GM18526 (cell line): ENCODE measurements around the gene ZNF789.

Experiments used
- POLR2A ChIP-seq: IDR thresholded peaks from 3 replicates; pipeline ENCODE4 v1.6.1; 2011; ENCODE audit not compliant: insufficient read length; ENCODE audit errors: extremely low read depth

ZNF789 gene

DNA sequence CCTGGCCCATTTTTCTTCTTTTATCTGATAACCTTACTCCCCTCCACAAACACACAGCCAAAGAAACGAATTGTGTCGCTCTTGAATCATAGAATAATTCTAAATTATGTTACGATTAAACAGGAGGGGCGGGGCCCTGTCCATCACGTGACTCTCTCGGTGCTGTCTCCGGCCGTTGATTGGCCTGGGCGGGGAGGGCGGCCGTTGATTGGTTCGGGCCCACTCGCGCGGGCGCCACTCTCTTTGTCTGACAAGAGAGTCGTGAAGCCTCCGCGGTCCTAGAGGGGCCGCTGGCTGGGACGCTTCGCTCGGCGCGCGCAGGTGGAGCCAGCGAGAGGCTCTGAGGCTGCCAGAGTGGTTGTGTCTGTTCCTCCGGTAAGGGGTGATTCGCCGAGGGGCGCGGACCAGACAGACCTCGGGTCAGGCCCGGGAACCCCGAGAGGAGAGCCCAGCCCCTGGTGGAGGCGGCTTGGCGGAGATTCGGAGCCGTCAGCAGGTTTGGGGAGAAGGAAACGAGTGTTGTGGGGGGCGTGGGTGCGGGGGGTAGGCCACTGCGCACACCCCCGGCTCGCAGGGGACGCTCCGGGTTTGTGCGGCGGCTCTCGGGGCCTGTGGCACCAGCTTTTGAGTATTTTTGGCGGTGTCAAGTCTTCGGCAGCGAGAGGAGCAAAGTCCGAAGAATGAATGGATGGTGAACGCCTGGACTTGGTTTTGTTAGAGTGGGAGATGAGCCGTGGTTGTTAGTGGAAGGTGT lies at the start of gene ZNF789:
ZNF789 (plus strand) TSS at position 330 of the 754 bp plus-strand sequence. CDS start 3,567 bp downstream, outside the sequence.
- TF ChIP-seq POLR2A = peak; percentile 84

DNA sequence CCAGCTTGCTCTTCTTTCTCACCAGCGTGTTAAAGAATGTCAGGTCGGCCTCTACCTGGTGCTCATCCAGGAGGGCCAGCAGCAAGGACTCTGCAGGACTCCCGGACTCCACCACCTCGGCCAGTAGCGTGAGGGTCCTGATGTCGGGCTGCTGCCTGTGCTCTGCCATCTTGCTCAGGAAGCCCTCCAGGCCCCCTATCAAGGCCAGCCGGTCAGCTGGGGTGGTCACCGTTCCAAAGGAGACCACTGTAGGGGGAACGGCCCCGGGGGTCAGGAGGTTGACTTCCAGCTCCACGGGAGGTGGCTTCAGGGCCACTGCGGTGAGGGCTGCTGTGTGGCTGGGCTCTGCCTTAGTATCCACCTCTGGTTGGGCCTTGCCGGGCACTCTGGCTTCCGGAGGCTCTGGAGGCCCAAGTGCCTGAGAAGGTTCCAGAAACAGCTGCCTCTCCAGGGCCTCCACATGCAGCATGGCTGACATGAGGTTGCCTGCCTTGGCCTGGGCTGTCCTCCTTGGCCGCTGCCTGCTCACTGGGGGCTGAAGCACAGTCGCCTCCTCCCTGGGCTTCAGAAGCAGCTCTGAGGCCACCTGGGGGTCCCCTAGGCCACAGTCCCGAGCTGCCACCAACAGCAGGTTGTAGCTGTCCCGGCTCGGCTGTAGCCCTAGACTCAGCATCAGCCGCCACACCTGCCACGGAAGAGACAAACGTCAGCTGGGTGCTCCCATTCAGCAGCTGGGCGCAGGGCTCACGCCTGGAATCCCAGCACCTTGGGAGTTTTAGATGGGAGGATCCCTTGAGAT lies 47.6 kb upstream of the ZNF789 start:
- no peak for TF ChIP-seq POLR2A

DNA sequence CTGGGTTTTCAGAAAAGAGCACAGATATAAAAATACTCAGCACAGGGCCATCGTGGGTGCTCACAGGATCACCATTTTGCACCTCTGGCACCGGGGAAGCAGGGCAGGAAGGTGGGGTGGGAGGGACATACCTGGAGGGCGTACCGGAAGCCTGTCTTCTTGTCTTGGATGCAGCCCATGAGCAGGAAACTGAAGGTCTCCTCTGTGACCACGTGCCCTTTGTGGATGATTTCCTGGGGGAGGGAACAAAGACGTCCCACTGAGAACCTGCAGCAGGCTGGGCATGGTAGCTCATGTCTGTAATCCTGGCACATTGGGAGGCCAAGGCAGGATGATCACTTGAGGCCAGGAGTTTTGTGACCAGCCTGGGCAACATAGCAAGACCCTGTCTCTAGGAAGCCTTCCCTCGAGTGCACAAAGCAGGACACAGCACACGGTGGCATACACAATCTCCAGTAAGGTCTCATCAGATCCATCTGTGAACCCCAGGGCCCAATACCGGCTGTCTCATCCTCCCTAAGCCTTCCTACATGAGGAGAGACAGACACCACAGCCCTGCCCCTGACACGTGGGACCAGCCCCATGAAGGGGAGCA lies 43.6 kb upstream of the ZNF789 start:
- no peak for TF ChIP-seq POLR2A

DNA sequence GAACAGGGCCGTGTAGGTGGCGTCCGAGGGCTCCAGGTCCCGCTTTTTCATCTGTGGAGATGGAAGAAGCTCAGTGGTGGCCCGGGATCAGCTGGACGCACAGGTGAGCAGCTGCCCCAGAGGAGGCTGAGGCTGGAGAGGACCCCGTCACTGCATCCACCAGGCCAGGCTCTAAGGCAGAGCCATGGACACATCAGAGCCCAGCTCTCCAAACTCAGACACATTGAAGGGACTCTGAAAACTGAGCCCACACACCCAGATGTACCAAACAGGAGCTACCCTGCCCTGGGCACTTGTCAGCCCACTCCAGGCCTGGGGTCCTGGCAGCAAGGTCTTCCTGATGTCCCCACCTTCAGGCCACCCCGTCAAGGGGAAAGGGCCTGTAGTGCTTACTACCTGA lies 42.9 kb upstream of the ZNF789 start:
- TF ChIP-seq POLR2A = no peak

DNA sequence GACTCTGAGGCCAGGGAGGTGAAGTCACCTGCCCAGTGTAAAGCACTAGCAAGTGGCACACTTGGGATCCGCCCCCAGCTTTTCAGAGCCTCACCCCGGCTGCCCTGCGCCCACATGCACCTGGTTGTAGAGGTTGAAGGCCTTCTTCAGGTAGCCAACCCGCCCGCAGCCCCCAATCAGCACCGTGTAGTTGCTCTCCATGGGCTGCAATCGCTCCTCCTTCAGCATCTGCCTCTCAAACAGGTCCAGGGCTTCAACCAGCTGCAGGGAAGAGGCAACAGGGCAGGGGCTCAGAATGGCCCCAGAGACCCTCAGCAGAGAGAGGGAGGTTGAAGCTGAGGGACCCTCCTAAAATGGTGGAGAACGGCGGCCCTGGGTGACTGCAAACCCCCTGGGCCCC lies 39.5 kb upstream of the ZNF789 start:
- no peak for TF ChIP-seq POLR2A

DNA sequence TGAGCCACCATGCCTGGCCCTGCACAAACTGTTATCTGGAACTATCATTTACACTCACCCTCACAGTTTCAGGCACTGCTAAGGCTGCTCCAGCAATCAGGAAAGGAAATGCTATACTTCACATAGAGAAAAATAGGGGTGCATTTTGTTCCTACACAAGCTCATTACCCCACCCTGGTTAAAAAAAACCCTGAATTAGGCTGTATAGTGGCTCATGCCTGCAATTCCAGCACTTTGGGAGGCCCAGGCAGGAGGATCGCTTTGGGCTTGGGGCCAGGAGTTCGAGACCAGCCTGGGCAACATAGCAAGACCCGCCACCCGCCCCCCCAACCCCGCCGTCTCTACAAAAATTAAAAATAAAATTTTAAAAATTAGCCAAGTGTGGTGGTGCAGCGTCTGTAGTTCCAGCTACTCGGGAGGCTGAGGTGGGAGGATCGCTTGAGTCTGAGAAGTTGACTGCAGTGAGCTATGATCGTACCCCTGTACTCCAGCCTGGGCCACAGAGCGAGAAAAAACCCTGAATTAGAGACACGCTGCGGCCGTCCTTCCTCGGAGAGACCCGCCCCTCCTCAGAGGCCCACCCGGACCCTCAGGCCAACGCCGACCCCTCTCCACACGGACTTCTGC lies 34.6 kb upstream of the ZNF789 start:
- TF ChIP-seq POLR2A = no peak

DNA sequence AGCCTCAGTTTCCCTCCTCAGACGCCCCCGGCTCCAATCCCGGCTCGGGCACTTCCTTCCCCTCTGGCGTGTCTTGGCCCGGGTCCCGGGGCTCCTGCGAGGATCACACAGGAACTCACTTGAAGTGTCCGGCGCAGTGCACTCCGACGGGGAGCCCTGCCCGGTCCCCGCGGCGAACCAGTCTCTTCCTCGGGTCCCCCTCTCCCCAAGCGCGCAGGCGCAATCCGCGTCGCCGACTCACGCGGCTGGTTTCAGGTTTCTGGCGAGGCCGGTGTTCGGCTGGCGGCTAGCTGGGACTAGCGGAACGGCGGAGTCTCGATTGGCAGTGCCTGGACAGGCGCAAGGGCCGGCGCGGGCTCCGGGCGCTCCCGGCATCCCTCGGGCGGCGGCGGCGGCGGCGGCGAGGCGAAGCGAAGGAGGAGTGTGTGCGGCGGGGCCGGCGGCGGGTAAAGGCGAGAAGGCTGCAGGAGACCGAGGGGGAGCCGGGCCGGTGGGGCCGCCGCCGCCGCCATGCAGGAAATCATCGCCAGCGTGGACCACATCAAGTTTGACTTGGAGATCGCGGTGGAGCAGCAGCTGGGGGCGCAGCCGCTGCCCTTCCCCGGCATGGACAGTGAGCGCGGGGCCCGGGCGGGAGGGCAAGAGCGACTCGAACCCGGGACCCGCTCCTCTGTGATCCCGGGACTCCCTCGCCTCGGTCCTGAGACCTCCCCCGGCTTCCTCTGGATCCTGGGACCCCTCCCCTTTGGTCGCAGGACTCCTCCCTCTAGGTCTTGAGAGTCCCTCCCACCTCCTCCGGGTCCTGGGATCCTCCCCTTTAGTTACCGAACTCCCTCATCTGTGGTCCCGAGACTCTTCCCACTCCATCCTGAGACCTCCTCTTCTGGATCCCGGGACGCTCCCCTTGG lies 33.9 kb upstream of the ZNF789 start, which contains the start of the genes CPSF4 and PTCD1:
CPSF4 (plus strand) TSS at position 371 of the 908 bp plus-strand sequence; CDS start at position 511, 140 bp downstream.
PTCD1 (minus strand) TSS at position 226 of the 908 bp plus-strand sequence. CDS start 3,556 bp downstream, outside the sequence.
- peak; percentile 82 for TF ChIP-seq POLR2A

DNA sequence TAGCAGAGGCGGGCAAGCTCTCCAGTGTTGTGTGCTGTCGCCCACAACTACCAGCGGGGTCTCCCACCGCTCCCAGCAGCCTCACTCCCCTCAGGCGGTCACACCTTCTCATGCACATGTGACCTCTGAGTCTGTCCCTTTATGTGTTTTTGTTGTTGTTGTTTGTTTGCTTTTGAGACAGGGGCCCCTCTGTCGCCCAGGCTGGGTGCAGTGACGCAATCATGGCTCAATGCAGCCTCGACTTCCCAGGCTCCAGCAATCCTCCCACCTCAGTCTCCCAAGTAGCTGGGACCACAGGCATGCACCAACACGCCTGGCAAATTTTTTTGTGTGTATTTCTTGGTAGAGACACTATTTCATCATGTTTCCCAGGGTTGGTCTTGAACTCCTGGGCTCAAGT lies 32.5 kb upstream of the ZNF789 start:
- no peak for TF ChIP-seq POLR2A

DNA sequence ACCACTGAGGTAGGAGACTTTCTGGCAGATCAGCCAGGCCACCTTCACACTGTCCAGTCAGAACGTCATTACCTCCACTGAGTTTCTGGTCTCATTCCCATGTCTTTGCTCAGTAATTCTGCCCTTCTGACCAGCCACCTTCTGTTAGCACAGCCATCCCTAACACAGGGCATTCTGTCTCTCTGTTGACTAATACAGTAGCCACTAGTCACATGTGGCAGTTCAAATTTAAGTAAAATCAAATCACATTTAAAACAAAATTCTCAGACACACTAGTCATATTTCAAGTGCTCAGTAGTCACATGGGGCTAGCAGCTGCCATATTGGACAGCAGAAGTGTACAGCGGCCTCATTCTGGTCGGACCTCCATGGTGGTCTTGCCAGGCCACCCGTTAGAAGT lies 26.6 kb upstream of the ZNF789 start:
- no peak for TF ChIP-seq POLR2A

DNA sequence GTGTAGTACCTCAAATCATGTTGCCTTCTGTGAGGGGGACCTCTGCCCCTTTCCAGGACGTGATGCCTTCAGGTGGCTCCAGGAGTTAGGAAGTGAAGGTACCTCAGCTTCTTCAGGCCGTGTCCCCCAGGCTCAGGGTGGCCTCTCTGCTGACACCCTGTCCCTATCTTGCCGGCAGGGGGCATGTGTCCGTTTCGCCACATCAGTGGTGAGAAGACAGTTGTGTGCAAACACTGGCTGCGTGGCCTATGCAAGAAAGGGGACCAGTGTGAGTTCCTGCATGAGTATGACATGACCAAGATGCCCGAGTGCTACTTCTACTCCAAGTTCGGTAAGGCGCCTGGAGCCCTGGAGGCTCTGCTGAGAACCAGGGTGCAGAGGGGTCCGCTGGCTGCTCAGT lies 24.7 kb upstream of the ZNF789 start:
- no peak for TF ChIP-seq POLR2A

DNA sequence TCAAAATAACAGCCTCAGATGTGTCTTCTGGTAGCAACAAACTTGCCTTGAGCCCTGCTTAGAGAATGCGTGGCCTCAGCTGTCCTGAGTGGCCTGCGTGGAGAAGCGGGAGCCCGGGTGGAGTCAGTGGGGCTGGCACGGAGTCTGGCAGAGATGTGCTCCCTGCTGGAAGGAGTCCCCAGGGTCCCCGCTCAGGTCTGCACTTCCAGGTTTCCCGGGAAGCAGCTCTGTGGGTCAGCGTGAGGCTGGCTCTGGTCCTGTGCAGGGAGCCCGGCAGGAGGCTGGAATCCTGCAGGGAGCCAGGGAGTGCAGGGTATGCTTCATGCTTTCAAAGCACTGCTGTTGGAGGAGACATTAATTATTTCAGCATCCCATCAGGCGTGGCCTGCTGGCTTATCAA lies 23.8 kb upstream of the ZNF789 start:
- no peak for TF ChIP-seq POLR2A

DNA sequence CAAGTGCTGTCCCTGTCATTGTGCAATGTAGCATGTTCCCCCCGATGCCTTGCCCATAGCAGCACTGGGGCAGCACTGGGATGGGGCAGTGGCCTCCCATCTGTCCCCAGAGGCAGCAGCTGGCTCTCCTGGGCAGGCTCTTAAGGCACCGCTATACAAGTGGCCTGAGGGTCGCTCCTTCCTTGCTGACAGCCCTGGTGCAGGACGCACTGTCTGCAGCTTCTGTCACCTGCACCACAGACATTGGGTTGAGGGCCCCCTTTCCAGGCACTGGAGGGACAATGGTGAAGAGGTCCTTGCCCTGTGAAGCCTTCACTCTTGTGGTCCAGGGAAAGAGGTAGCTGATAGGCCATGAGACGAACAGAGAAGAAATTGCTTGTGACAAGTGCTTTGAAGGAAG lies 23.4 kb upstream of the ZNF789 start:
- no peak for TF ChIP-seq POLR2A

DNA sequence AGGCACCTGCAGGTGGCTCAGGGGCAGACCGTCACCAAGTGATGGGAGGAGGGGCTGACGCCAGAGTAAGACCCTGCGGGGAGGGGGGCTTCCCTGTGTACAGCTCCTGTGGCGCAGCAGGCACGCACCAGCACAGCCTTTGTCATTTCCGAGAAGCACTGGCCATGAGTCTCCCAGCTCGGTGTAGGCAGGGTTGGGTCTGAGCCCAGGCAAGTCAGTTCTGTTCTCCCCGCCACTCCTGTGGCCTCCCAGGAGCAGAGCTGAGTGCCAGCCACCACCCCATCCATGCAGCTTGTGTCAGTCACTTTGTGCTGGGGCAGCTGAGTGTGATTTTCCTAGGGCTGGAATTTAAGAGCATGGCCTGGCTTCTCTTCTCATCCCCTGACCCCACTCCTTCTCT lies 20.8 kb upstream of the ZNF789 start:
- no peak for TF ChIP-seq POLR2A

DNA sequence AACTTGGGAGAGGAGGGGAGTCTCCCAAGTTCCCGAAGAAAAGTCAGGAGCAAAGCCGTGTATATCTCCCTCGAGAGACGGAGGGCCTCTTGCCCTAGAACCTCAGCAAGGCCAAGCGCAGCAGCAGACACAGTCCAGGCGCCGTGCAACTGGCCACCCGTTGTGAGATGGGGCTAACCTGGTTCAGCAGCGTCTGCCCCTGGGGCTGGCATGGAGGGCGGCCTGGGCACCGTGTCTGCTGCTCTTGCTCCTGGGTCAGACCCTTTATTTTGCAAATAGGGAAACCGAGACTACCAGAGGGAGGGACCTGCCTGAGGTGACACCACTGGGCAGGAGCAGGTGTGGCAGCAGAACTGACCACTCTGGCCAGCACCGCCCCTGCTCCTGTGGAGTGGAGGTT lies 20.1 kb upstream of the ZNF789 start:
- no peak for TF ChIP-seq POLR2A
